ENCODE data around the gene CDS2.

Gene CDS2

GRCh38 chr20:5153612-5154542 lies 27.1 kb downstream of the CDS2 start:
- DNase-seq (ENCODE audit: low read depth) = no peak

DNA sequence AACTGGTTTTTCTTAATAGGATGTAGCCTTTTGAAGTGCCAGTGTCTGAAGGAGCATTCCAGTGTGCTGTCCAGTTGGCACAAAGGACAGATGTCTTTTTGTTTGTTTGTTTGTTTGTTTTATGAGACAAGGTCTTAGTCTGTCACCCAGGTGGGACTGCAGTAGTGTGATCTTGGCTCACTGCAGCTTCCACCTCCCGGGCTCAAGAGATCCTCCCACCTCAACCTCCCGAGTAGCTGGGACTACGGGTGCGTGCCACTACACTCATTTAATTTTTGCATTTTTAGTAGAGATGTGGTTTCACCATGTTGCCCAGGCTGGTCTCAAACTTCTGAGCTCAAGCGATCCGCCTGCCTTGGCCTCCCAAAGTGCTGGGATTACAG lies 27.7 kb downstream of the CDS2 start:
- DNase-seq (ENCODE audit: low read depth) = no peak

- no peak for DNase-seq (ENCODE audit: low read depth)
Observed at GRCh38 chr20:5155404-5155803, 28.6 kb downstream of the CDS2 start.

DNA sequence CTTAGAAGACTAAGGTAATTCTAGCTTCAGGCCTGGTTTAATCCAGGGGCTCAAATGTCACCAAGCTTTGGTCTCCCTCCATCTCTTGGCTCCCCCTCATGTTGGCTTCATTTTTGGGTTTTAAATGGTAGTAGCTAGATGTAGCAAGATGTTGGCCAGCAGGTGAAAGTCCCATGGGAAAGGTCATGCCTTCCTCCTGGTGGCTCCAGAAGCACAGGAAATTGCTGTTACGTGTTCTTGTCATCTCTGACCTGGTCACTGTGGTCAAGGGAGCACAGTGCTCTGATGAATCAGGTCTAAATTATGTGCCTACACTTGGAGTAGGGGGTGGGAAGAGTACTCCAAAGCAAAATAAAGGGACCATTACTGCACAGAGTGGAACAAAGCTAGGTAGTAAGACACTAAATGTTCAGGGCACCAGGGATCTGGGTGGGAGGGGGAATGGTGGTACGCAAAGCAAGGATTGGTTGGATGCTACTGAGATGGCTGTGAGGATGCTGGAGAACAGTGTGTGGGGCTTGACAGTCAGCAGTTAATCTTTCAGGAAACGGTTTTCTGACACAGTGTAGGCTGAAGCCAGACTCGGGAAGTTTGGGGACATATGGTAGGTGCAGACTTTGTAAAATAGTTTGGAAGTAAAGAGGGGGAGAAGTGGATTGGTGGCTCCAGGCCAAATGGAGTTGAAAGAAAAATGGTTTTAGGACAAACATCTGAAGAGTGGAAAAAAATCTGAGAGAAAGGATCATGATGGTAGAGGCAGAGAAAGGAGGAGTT lies 30.1 kb downstream of the CDS2 start:
- DNase-seq (ENCODE audit: low read depth) = no peak

DNA sequence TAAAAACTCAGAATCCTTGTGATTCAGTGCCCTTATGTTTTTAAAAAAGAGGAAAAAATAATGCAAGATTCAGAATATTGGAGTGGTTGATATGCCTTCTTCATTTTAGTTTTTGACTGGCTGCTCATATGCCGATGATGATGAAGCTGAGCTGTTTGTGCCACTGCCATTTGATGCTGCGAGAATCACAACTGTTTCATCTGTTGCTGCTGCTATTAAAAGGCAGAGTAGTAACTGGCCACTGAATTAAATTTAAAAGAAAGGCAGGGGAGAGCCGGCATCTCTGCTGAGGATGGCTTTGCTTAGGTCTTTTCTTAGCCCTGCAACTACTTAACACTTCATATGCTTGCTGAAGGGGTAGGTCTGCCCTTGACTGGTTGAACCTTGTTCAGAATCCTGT lies 33.1 kb downstream of the CDS2 start:
- DNase-seq (ENCODE audit: low read depth) = no peak

- DNase-seq (ENCODE audit: low read depth) = no peak
Observed at GRCh38 chr20:5160882-5161281, 34.1 kb downstream of the CDS2 start.

- DNase-seq (ENCODE audit: low read depth) = no peak
Observed at GRCh38 chr20:5161536-5162164, 34.8 kb downstream of the CDS2 start.

DNA sequence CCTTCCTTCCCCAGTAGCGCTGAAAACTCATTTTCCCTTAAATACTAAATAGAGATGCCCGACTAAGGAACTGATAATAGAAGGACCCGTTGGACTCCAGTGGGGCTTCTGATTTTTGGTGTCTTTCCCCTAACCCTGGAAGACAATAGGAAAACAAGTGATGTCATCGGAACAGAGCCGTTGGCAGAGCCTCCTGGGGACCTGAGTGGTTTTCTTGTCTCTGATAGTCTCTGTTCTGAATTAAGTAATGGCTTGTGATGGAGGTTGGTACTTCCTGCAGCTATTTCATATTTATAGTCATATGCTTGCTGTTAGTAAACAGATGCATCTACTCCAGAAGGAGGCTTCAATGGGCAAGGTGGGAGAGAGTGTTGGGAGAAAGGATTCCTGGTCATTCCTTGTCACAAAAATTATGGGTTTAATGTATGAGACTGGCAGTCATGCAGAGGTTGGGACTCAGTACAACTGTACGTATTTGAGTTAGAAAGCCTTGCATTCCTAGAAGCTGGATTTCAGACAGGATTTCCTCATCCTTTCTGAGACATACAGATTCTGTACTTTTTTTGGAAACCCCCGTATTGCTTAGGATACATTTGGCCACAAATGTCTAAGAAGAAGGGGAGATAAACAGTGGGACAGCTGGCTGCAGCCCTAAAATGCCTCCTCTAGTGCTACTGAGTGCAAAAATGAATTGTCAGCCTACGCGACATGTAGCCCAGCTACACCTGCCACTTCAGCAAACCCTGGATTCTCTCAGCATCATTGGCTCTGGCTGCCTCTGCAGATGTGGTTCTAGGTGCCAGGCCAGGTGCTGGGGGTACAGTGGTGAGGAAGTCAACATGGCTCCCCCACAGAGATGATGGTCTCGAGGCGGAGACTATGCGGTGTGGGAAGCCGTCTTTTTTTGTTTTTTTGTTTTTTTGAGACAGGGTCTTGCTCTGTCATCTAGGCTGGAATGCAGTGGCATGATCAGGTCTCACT lies 38.1 kb downstream of the CDS2 start:
- no peak for DNase-seq (ENCODE audit: low read depth)

DNA sequence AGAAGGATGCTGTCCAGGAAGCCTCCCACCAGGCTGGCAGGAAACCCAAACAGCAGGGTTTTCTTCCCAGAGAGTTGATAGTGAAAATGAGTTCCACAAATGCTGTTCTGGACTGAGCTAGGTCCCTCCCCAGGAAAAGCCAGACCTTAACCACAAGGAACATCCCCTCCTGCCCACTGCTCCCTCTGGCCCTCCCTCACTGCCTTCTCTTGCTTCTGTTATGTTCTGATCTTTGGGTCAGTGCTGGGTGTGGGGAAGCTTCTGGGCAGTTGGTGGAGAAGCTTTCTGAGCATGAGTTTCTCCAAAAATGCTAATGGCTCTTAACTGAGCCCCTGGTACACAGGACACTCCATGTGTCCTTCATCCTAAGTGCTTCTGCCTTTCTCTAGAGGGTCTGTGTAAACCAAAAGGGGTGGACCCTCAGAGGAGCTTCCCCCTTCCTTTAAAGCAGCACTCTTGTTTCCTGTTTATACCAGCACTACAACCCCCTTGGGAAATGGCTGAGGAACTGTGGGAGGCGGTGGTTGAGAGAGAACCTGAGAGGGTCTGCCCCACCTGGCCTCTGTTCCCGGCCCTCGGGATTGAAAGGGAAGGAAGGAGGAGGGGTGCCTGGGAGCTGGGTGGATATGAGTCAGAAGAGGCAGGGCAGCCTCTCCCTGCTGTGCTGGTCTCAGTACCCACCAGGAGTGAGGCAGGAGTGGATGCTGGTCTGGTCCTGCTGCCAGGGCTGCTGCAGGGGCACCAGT lies 42.0 kb downstream of the CDS2 start:
- DNase-seq (ENCODE audit: low read depth) = no peak

- no peak for DNase-seq (ENCODE audit: low read depth)
Observed at GRCh38 chr20:5170341-5170740, 43.5 kb downstream of the CDS2 start.

DNA sequence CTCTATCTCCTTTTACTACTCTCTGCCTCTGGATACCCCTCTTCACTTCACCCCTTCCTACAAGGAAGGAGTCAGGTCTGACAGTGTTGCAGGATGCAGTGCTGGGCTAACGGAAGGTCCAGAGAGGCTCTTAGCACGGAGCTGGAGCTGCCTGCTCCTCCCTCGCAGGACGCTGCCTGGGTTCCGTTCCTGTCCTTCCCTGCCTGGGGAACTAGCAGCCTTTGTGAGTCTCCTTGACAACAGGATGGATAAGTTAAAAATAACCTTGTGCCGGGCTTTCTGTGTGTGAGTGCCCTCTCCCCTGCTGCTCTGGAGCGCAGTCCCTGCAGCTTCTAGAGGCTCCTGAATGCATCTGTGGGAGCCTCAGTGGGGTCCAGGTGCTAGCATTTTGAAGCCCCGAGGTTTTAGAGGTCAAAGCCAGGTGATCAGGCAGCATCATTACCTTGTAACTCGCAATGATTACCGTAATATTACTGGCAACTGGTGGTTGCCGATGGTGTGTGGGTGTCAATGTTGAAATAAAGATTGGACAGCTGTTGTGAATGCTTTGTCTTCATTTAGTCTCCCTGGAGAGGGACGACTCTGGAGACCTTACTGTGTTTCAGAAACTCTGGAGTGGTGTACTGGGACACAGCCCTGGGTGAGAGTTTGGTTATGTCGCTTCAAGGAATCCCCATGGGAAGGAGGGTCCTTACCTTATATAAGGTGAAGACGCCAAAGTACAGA lies 44.4 kb downstream of the CDS2 start:
- DNase-seq (ENCODE audit: low read depth) = no peak

DNA sequence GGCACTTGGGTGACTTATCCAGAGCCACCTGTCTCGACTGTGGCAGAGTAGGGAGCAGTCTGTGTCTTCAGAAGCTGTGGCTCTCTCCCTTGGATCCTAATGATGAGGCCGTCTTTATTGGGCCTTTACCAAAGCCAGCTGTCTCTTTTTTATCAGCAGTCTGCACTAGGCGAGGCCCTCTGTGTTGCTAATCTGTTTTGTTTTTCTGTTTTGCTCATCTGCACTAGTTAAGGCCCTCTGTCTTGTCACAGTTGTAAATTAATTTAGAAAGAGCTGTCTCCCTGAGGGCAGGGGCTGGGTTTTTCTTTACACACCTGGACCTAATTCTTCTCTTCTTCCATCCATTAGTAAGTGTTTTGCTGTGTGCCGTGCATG lies 45.0 kb downstream of the CDS2 start:
- no peak for DNase-seq (ENCODE audit: low read depth)

DNA sequence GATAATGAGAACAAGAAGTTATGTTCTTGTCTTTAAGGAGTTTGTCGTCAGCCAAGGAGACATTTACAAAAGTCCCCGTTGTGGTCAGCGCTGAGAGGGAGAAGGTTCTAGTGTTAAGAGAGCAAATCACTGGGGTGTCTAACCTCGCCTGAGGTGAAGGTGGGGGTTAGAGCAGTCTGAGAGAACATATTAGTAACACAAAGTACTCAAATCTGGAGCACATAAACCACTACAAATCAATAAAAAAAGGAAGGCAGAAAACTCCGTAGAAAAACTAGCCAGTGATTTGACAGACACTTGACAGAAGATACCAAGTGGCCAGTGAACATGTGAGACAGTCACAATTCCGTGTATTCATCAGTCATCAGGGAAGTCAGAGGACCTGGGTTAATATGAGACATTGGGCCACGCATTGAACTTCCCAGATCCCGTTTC lies 45.4 kb downstream of the CDS2 start:
- DNase-seq (ENCODE audit: low read depth) = no peak

DNA sequence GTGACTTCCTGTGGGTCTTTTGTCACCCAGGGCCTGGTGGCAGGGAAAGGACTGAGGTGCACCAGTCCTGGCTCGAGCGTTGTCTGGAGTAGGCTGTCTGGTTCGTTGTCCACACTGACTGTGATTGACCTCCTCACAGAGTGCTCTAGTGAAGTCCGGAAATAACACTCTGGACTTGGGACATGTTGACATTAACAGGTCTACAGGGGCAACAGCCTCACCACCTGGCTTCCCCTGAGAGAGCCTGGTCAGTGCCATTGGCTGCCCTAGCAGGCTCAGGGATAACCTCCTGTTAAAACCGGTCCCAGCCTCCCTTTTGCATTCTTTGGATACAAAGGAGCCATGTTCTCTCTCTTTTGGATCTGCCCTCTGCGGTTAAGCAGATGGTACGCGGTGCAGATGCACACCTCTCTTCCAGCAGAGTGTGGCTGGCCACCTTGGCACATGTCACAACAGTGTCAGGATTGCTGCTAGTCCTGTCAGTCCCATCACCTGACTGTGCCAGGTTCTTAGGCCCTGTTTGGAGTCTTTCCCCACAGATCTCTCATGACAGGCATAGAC lies 46.2 kb downstream of the CDS2 start:
- no peak for DNase-seq (ENCODE audit: low read depth)

DNA sequence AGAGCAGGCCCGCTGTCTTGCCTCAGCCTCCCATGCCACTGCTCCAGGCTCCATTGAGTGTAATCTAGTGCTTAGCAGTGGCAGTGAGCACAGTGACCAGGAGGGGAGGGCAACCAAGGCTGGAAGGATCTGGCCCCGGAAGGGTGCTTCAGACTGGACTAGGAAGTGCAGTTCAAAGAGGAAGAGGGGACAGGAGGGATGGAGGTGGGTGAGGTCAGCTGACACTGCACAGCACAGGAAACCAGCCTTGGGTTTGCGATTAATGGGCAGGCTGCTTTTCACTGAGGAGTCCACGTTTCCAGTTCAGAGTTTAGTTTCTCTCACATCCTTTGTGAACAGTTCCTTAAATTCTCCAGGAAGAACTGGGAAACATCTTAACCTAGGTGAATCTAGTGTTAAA lies 46.9 kb downstream of the CDS2 start:
- no peak for DNase-seq (ENCODE audit: low read depth)

DNA sequence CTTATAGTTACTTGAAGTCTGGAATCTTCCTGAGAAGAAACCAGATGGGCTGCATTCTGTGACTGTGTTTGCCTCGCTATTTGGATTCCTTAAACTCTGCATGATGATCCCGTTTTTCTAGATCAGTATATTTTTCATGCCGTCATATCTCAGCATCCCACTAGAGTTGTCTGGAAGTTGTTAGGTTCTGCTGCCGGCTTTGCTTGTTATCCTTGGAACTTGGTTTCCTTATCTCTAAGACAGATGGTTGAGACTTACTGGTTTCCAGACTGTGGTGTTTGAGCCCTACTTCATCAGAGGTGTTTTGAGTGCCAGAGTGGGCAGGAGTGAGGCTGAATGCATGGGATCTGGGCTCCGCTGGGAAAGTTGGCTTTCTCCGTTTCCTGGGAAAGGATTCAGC lies 50.3 kb downstream of the CDS2 start:
- no peak for DNase-seq (ENCODE audit: low read depth)

DNA sequence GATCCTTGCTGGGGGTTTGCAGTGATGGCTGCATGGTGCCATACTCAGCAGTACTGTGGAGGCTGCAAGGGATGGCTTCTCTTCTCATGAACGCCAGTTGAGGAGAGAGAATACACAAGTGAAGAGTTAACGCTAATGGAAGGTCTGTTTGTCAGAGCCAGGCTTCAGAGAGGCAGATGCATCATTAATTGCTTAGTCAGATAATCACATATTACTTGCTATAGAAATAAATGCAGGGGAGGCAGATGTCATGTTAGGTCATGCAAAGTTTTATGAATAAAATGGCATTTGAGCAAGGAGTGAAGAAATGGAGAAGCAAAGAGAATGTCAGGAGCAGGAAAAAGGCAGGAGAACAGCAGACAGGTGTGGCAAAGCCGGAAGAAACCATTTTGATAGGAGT lies 51.2 kb downstream of the CDS2 start:
- no peak for DNase-seq (ENCODE audit: low read depth)

DNA sequence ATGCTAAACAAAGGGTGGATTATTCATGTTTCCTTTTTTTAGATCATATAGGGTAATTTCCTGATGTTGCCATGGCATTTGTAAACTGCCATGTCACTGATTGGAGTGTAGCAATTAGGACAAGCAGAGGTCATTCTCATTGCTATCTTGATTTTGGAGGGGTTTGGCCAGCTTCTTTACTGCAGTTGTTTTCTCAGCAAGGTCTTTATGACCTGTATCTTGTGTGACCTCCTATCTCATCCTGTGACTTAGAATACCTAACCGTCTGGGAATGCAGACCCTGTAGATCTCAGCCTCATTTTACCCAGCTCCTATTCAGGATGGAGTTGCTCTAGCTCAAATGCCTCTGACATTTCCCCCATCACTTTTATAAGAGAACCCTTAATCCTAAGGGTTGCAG lies 53.6 kb downstream of the CDS2 start:
- DNase-seq (ENCODE audit: low read depth) = no peak

GRCh38 chr20:5180933-5181332 lies 54.1 kb downstream of the CDS2 start:
- DNase-seq (ENCODE audit: low read depth) = no peak

DNA sequence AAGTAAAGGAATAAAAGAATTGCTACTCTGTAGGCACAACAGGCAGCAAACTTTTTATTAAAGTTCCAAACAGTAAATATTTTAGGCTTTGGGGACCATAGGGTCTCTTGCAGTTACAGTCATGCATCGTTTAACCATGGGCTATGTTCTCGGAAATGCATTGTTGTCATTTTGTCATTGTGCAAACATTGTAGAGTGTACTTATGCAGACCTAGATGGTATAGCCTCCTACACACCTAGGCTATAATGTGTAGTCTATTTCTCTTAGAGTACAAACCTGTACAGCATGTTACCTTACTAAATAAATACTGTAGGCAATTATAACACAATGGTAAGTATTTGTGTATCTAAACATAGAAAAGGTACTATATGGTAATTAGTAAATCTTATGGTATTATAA lies 54.7 kb downstream of the CDS2 start:
- DNase-seq (ENCODE audit: low read depth) = no peak

Data from stimulated activated CD8-positive, alpha-beta memory T cell treated with anti-CD3 and anti-CD28 coated beads, Interleukin-15, amount 100 ng/mL, for 24 hours (primary cell).